Measurements from ENCODE around the gene IKZF5. TPM values are rescaled to one million over a fixed set of nuclear protein-coding genes. Genes with fewer than 3 reads are reported as not detected.

The IKZF5 gene
- polyA plus RNA-seq, 3 donors, result 8.6 to 12.8 (median 9.8) TPM

GRCh38 chr10:122992031-122992585 lies 16.5 kb downstream of the IKZF5 start:
- Histone ChIP-seq H2AFZ (ENCODE audit: insufficient read depth, low read depth, low read length, poor library complexity, severe bottlenecking) (no peak overlapping the region), H3K9ac (ENCODE audit: insufficient read depth, low read length, poor library complexity, severe bottlenecking) (no peak overlapping the region), H3K9me3 (replicated peaks in 1 of 2; ENCODE audit: control insufficient read depth in 1 of 2, insufficient read depth in 1 of 2, low read length in 2 of 2) (no peaks in the 10 kb centered on the region), H3K79me2 (ENCODE audit: insufficient read depth, low read length) (peaks cover 2% of the 10 kb centered on the region), H4K20me1 (ENCODE audit: insufficient read depth, low read length) (peaks cover 18% of the 10 kb centered on the region), H3K27ac (ENCODE audit: low read depth in 1 of 2, low read length in 2 of 2) (no peak overlapping the region), H3K4me2 (replicated peaks; ENCODE audit: extremely low read depth, low read length, poor library complexity, severe bottlenecking) (no peak overlapping the region), H3K27me3 (ENCODE audit: control insufficient read depth in 2 of 2, insufficient read depth in 2 of 2, low read length in 2 of 2) (no peaks in the 10 kb centered on the region), H3K36me3 (replicated peaks in 1 of 2; ENCODE audit: control insufficient read depth in 1 of 2, insufficient read depth in 2 of 2, low read length in 2 of 2) (peaks cover 56% of the 10 kb centered on the region in 2 donors), H3K4me1 (ENCODE audit: control insufficient read depth in 1 of 2, insufficient read depth in 2 of 2, low read length in 2 of 2) (no peaks in the 10 kb centered on the region), H3K4me3 (replicated peaks in 1 of 3; ENCODE audit: low read depth in 2 of 3, low read length in 3 of 3) (no peak overlapping the region)
- H3K4me1 Mint-ChIP-seq, result no peaks in the 10 kb centered on the region
- no peak for DNase-seq
- H3K36me3 Mint-ChIP-seq, result peaks cover 48% of the 10 kb centered on the region in 2 donors
- intact Hi-C loops (cut with micrococcal nuclease), result no loop called here
- no peak overlapping the region for H3K4me3 Mint-ChIP-seq
- no peak overlapping the region for H3K27ac Mint-ChIP-seq
- no peak for TF ChIP-seq CTCF (IDR thresholded peaks at IDR 0.05)
- no peaks in the 10 kb centered on the region for H3K9me3 Mint-ChIP-seq
- no CpG with 5 or more reads among the region's 1 CpG for WGBS (ENCODE audit: insufficient coverage)
- no peaks in the 10 kb centered on the region for H3K27me3 Mint-ChIP-seq (ENCODE audit: low read depth in 3 of 3)

- no peak overlapping the region for H3K9ac ChIP-seq (ENCODE audit: insufficient read depth, low read length, poor library complexity, severe bottlenecking)
- H3K27me3 Mint-ChIP-seq (ENCODE audit: low read depth in 3 of 3), result no peaks in the 10 kb centered on the region
- no peaks in the 10 kb centered on the region for H3K79me2 ChIP-seq (ENCODE audit: insufficient read depth, low read length)
- intact Hi-C loops (cut with micrococcal nuclease), result no loop called here
- no peaks in the 10 kb centered on the region for H3K4me1 ChIP-seq (ENCODE audit: control insufficient read depth in 1 of 2, insufficient read depth in 2 of 2, low read length in 2 of 2)
- no peak for TF ChIP-seq CTCF (IDR thresholded peaks at IDR 0.05)
- peaks cover 37 to 39% of the 10 kb centered on the region in 2 donors for H3K36me3 Mint-ChIP-seq
- H3K4me3 ChIP-seq (replicated peaks in 1 of 3; ENCODE audit: low read depth in 2 of 3, low read length in 3 of 3), result no peak overlapping the region
- H3K36me3 ChIP-seq (replicated peaks in 1 of 2; ENCODE audit: control insufficient read depth in 1 of 2, insufficient read depth in 2 of 2, low read length in 2 of 2), result peaks cover 39 to 40% of the 10 kb centered on the region in 2 donors
- no peaks in the 10 kb centered on the region for H3K9me3 Mint-ChIP-seq
- DNase-seq, result no peak
- H3K4me2 ChIP-seq (replicated peaks; ENCODE audit: extremely low read depth, low read length, poor library complexity, severe bottlenecking), result no peak overlapping the region
- peaks cover 8% of the 10 kb centered on the region for H4K20me1 ChIP-seq (ENCODE audit: insufficient read depth, low read length)
- no peak overlapping the region for H3K27ac Mint-ChIP-seq
- H3K4me1 Mint-ChIP-seq, result no peaks in the 10 kb centered on the region
- no peaks in the 10 kb centered on the region for H3K9me3 ChIP-seq (replicated peaks in 1 of 2; ENCODE audit: control insufficient read depth in 1 of 2, insufficient read depth in 1 of 2, low read length in 2 of 2)
- no peak overlapping the region for H2AFZ ChIP-seq (ENCODE audit: insufficient read depth, low read depth, low read length, poor library complexity, severe bottlenecking)
- H3K27ac ChIP-seq (ENCODE audit: low read depth in 1 of 2, low read length in 2 of 2), result no peak overlapping the region
- no peaks in the 10 kb centered on the region for H3K27me3 ChIP-seq (ENCODE audit: control insufficient read depth in 2 of 2, insufficient read depth in 2 of 2, low read length in 2 of 2)
- WGBS (ENCODE audit: insufficient coverage), result 76% methylated on average over 3 of the region's 5 CpGs
- no peak overlapping the region for H3K4me3 Mint-ChIP-seq
Measured at GRCh38 chr10:122990278-122990677, 18.3 kb downstream of the IKZF5 start.
